ENCODE measurements around the gene CLMN.

DNA sequence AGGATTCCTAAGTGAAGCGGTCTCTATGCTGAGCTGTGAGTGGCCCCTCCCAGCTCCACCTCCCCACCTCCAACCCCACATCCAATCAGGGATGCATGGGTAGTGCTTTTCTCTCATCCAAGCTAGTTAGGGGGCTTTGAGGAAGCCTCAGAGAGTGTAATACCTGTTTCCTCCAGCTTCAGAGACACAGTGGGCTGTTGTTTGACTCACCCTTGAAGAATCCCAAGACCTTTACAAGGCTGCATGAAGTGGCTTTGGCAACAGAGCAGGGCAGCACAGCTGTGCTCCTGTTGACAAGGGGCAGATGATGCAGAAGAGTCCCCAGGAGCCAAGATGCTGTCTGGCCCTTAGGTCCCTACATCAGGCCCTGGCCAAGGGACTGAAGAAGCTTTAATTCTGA is 27.1 kb upstream of the CLMN start:
- TF ChIP-seq, protein P1, sequence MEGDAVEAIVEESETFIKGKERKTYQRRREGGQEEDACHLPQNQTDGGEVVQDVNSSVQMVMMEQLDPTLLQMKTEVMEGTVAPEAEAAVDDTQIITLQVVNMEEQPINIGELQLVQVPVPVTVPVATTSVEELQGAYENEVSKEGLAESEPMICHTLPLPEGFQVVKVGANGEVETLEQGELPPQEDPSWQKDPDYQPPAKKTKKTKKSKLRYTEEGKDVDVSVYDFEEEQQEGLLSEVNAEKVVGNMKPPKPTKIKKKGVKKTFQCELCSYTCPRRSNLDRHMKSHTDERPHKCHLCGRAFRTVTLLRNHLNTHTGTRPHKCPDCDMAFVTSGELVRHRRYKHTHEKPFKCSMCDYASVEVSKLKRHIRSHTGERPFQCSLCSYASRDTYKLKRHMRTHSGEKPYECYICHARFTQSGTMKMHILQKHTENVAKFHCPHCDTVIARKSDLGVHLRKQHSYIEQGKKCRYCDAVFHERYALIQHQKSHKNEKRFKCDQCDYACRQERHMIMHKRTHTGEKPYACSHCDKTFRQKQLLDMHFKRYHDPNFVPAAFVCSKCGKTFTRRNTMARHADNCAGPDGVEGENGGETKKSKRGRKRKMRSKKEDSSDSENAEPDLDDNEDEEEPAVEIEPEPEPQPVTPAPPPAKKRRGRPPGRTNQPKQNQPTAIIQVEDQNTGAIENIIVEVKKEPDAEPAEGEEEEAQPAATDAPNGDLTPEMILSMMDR (IDR thresholded peaks at IDR 0.05 in 2 of 3, conservative IDR thresholded peaks at IDR 0.05 in 1 of 3; ENCODE audit: insufficient read depth in 2 of 3, low read depth in 1 of 3, low read length in 3 of 3): no peak
- TF ChIP-seq, protein P2, sequence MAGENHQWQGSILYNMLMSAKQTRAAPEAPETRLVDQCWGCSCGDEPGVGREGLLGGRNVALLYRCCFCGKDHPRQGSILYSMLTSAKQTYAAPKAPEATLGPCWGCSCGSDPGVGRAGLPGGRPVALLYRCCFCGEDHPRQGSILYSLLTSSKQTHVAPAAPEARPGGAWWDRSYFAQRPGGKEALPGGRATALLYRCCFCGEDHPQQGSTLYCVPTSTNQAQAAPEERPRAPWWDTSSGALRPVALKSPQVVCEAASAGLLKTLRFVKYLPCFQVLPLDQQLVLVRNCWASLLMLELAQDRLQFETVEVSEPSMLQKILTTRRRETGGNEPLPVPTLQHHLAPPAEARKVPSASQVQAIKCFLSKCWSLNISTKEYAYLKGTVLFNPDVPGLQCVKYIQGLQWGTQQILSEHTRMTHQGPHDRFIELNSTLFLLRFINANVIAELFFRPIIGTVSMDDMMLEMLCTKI (IDR thresholded peaks at IDR 0.05; ENCODE audit: partially characterized antibody): no peak
- no peak for TF ChIP-seq U2AF1 (optimal IDR thresholded peaks at IDR 0.05; ENCODE audit: low read depth, low read length)
- no peak for TF ChIP-seq MTA1 (IDR thresholded peaks at IDR 0.05; ENCODE audit: borderline replicate concordance)
- no peak for TF ChIP-seq BHLHE40 (IDR thresholded peaks at IDR 0.05; ENCODE audit: low read length)
- TF ChIP-seq NFXL1 (CRISPR knock-in tag; IDR thresholded peaks at IDR 0.05): no peak
- TF ChIP-seq HNRNPL (IDR thresholded peaks at IDR 0.05; ENCODE audit: low read depth, low read length): no peak
- TF ChIP-seq POLR2A (conservative IDR thresholded peaks at IDR 0.05): no peak
- TF ChIP-seq NFIC (IDR thresholded peaks at IDR 0.05): no peak
- no peak for TF ChIP-seq ZNF197 (CRISPR knock-in tag; IDR thresholded peaks at IDR 0.05; ENCODE audit: low read depth)

Measured in K562 (cell line).